ENCODE data around the gene PDE8B.

Gene PDE8B

DNA sequence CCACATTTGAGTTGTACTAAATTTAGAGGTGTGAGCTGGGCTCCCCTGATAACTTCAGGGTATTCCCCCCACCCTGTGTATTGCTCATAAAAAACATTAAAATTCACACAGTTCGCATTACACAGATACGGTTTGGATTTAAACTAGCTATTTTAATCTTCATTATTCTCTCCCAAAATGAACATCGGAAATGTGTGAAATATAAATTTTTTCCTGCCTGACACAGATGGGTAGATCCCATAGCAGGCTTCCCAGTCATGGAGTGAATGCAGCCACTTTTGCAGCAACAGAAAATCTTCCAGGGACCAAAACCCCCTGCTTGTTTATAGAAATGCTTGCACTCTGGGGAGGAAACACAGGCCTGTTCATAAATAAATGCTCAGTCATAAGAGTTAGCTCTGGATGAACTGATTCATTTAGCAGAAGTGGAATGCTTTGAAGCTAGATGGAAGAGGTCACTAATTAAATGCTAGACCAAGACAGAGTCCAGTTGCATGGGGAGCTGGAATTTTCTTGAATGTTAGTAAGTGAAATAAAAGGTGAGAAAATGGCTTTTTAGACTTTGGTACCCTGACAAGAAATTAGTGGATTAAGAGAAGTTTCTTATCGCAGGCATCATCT, 115.6 kb downstream of the PDE8B start:
- no peak for DNase-seq

DNA sequence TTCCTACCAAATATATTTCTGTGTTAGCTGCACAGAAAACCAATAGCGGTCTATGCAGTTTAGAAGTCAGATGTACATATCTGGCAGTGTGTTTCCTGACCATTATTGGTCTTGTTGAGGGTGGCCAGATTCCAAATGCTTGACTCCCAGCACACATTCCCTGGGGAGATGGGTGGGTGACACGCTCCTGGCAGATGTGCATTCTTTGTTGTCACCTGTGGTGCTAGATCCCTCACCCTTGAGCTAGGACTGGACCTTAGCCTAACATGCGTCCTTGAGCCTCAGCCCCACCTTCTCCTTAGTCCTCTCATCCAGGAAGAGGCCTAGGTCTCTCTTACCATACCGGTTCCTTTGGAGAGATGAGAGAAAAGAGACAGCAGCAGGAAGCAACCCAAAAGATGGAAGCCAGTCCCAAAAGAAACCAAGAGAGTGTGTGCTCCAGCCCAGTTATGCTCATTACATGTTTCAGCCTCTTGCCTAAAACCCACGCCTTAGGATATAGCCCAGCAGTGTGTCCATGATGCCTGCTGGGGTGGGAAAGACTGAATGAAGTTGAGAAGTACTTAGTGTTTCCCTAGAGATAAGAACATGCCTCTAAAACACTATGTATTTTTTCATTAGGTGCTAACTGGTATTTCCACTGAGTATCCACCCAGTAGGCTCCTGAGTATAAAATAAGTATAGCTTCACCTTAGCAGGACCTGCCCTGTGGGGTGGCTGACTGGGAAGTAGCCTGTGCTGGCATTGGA, 116.7 kb downstream of the PDE8B start:
- no peak for DNase-seq

- no peak for DNase-seq
These were observed 118.6 kb downstream of the PDE8B start for GRCh38 chr5:77328930-77329647.

DNA sequence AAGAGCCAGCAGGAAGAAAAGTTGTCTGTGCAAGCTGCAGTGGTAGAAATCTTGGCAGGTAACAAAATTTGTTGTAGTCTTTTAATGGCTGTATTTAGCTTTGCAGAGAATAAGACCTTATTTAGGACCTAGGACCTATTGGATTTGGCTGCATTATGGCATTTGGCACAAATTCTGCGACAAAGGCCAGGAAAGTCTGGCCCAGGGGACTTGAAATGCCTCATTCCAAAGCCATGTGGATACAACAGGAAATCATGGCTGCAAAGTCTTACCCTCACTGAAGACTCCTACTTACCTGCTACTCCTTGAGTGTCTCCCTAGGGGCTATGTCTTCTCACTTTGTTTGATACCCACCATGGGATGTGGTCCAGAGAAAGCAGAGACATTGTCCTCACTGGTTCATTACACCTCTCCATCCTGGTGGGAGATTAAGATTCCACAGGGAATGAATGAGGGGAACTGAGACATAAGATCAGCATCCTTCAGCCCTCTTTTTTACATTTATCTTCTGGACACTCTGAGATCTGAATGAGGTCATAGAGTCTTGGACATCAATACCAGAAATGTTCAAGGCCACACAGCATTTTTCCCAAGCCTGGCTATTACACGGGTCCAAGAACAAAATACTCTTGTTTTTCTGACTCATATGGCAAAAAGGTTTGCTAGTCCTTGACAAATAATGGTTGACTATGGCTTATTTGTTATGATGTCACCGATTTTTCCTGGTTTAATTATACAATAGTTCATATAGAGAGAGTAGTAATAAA, 119.4 kb downstream of the PDE8B start:
- no peak for DNase-seq

GRCh38 chr5:77333036-77333435, 122.6 kb downstream of the PDE8B start:
- no peak for DNase-seq

GRCh38 chr5:77333451-77334123, 123.1 kb downstream of the PDE8B start:
- no peak for DNase-seq

DNA sequence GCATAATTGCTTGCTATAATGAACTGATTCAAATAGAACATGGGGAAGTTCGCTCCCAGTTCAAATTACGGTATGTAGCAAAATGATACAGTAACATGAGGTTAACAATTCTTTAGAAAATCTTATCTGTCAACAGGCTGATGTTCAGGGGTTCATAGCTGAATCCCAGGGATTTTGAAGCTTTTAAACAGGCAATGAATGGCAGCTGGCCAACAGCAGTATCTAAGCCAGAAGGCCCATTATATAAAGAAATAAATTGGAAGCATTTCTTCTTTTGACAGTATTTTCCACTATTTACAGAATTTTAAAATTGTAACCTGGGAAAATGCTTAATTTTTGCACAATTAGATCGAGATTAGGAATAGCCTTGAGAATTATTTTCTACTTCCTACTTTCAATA, 126.8 kb downstream of the PDE8B start:
- DNase-seq, result no peak

- no peak for DNase-seq
These were observed 127.2 kb downstream of the PDE8B start for GRCh38 chr5:77337686-77338085.

DNA sequence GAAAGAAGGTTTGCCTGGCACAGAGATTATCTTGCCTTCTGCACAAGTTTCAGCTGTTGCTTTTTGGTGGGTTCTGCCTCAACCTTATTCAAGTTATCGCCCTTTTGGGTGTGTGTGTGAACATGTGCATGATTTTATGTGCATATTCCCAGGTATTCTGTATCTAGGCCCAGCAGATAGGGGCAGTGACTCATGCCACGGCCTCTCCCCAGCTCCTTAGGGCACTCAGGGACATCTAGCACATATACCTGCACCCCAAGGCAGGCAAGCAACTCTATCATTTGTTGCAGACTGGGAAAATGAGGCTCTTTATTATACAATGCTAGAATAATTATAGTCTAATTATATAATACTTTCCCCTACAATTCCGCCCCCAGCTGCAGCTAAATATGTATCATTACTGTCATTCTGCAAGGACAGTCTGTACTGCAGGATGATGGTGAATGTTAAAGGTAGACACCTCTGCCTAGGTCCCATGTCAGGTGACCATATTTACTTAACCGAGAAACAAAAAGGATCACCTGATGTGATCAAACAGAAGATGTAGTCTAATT, 128.9 kb downstream of the PDE8B start:
- no peak for DNase-seq

- DNase-seq, result no peak
These were observed 132.7 kb downstream of the PDE8B start for GRCh38 chr5:77343165-77343564.

DNA sequence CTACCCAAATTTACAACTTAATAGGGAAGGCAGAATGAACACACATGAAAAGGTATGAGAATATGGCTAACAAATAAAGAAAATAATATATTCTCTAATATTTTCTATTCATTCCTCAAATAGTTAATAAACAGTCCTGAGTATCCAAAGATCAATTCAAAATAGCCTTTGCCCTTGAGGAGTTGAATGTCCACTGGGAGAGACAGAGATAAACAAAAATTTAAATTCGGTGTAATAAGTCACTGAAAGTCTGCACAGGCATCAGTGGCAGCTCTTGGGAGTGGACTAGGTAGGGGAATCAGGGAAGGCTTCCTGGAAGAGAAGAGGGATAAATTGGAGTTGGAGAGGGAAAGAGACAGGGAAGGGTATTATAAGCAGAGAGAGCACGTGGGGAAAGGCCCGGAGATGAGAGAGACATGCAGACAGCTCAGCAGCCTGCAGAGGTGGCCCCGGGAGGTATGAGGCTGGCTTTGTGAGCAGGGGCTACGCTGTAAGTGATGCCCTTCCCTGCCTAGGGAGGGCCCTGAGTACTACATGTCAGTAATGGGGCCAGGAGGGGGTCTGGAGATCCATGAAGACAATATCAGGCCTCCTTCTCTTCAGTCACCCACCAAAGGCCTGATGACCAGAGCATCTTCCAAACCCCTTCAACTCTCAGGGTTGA, 137.1 kb downstream of the PDE8B start:
- DNase-seq, result no peak

DNA sequence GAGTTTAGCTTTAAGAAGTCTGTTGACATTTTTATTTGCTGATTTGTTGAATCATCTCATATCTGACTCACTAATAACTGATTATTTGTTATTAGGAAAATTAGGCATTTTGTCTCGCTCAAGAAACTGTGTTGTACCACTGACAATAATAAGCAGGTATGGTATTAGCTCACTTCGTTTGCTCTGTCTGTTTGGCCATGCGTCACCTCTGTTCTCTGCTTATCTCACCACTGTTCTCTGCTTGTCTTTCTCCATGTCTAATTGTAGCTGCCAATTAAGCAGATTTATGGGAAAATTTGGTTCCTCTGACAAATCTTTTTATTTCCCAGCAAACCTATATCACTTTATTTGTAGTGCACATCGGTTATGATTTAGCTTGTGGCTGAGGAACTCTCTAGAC, 142.8 kb downstream of the PDE8B start:
- no peak for DNase-seq

DNA sequence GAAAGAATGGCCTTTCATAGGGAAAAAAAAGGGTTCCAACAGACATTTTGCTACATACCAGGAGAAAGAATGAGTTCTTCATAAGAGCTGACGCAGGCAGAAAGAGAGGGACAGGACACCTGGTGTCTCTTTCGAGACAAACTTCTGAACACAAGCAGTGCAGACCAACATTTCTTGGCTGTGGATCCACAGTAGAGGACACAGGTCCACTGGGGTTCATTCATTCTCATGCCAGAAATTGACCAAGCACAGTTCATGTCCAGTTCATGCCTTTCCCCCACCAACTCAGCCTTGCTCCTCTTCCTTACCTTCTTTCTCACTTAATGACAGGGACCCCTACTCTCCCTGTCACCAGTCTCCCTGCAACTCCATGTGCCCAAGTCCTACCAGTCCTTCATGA, 144.0 kb downstream of the PDE8B start:
- DNase-seq, result no peak

GRCh38 chr5:77355080-77355479, 144.6 kb downstream of the PDE8B start:
- DNase-seq, result no peak

DNA sequence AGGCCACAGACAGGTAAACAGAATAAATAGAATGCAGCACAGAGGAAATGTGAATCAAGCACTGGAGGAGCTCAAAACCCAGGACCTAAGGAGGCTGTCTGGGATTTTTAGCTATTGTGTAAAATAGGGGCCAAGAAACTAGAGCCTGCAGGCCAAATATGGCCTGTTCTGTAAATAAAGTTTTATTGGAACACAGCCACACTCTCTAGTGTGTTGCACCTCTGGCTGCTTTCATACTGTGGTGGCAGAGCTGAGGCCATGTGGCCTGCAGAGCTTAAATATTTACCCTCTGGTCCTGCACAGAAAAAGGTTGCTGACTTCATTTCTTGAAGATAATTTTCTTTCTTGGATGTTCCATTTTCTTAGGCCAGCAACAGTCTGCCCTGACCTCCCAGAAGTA, 145.3 kb downstream of the PDE8B start:
- no peak for DNase-seq

- DNase-seq, result no peak
These were observed 146.3 kb downstream of the PDE8B start for GRCh38 chr5:77356740-77357139.

DNA sequence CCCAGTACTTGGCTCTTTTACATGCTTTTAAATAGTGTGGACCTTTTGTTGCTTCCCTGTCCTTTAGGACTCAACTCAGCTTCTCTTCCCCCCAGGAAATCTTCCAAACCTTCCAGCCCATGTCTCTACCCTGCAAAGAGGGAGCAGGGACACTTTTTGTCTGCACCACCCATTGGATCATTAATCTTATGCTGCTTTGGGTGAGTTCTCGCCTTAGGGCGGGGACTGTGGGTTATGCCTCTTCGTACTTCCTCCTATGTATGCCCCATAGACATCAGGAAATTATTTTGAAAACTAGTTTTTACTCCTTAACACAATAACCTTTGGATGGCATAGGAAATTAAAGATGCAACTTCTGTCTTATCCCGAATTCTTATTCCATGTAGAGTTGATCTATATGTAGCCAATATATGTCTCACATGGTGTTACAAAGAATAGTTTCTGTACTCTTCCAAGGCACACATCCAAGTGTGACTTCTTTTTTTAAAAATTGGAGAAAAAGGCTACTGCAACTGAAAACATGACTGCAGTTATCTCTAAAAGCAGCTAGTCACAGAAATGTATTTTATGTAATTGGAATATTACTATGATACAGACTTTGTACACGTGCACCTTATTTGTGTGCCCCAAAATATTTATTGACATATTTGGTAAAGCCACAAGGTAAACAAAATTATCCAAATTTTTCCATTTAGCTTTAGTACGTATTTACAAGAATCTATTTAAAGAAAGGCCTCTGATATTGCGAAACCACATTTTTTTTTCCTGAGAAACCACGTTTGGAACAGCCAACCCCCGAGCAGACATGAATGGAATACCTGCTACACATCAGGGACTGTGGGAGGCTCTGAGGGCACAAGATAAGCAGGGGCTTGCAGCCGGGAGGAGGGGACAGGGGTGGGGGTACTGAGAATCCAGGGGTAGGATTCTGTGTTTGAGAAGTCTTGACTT, 148.1 kb downstream of the PDE8B start:
- no peak for DNase-seq

- no peak for DNase-seq
These were observed 148.8 kb downstream of the PDE8B start for GRCh38 chr5:77359231-77359630.

- no peak for DNase-seq
These were observed 149.9 kb downstream of the PDE8B start for GRCh38 chr5:77360381-77360780.

DNA sequence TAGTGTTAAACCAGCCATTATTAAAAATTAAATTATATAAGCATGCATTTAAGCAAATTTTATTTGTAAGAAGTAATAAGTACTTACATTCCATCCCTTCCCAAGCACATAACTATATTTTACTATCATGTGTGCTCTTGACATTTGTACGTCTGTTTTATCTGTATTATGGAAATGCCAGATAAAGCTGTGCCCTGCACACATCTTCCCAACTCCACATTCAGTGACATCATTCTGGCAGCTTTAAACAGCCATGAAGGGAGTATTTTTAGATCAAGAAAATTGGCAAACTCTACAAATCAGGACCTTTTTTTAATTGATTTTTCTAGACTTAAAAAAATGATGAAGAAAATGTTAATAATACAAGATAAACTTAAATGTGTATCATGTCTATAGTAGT, 150.5 kb downstream of the PDE8B start:
- DNase-seq, result no peak

Data from inflammatory macrophage treated with lipopolysaccharide for 1 hour (primary cell).